A549 treated with AZD9567 at 1 μM for 4 hours (cell line): ENCODE results near the gene VPS72. TPM values are rescaled to one million over a fixed set of nuclear protein-coding genes. Genes with fewer than 3 reads are reported as not detected.

Experiments
- total RNA-seq: library from RNA; stranded (reverse); fragments of 200-300 nt; extraction: Qiagen RNA extraction; gene quantifications from 5 replicates; pipeline ENCODE4 v1.2.3, GENCODE V29; 2022; ENCODE audit not compliant: insufficient read depth

Gene VPS72, protein sequence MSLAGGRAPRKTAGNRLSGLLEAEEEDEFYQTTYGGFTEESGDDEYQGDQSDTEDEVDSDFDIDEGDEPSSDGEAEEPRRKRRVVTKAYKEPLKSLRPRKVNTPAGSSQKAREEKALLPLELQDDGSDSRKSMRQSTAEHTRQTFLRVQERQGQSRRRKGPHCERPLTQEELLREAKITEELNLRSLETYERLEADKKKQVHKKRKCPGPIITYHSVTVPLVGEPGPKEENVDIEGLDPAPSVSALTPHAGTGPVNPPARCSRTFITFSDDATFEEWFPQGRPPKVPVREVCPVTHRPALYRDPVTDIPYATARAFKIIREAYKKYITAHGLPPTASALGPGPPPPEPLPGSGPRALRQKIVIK
- total RNA-seq = 41.8 to 48.0 TPM (median 42.8 TPM) in 5 replicates

DNA sequence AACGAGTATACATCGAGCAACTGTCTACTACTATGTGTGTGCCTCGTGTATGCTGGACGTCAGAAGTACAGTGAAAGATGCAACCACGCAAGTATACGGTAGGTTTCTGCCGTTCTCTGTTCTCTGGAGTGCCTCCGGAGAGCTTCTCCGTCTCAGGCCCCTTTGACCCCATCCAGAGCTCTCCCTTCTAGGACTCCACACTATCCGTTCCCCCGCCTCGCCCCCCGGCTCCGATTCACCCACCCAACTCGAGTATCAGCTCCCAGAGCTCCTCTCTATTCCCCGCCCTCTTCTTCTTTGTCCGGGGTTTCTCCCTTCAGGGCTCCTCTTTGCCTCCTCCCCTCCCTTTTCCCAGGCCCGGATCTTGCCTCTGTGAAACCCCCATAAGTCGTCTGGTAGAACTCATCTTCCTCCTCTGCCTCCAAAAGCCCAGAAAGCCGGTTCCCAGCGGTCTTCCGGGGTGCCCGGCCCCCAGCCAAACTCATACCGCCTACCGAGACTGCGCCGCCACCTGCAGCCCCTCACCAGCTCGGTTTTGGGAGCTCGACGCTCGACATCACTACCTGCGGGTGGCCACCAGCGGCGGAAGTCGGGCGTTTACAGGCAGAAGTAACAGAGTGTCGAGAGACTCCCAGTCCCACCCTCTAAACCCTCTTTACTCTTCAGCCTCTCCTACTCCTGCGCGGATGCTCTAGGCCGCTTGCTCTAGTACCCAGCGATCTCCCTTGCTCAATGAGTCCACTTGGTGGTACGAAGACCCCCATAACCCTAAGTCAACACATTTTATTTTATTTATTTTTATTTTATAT, at the start of gene VPS72:
TSS of gene VPS72 (minus strand) at position 561 of the 809 bp plus-strand sequence. CDS start at position 485, 76 bp downstream.

DNA sequence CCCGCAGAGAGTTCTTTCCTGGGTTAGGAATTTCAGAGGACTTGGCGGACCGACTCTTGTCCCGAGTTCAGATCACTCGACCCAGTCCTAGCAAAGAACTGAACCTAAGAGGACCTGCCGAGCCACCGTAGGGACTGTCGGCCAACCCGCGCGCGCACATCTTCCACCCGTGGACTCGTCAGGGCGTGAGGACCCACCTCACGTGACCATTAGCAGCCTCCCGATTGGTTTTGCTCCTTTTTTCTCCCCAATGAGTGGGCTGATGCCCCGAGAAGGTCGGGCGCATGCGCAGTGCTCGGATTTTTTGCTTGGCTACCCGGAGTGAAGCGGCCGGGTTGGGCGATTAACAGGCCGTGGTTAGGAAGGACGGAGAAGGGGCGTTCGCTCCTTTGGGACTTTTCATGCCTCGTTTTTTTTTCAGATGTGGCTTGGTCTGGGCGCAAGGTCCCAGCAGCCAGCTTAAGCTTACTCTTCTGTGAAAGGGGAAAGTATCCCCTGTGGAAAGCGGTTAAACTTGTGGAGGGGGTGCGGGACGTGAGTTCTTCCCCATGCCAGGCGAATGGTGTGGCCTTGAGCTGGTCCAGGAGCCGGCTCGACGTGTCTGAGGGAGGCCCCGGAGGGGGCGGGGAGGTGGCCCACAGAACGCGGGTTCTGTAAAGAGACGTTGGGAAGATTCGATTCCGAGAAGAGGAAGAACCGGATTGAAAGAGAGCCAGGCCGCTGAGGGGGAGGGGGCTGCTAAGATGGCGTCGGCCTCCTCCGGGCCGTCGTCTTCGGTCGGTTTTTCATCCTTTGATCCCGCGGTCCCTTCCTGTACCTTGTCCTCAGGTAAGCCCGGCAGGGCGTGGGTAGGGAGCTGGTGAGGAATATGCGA, 8.5 kb upstream of the VPS72 start, which contains the start of gene PIP5K1A:
TSS of gene PIP5K1A (plus strand) at position 299 of the 874 bp plus-strand sequence. CDS start at position 744, 445 bp downstream.

DNA sequence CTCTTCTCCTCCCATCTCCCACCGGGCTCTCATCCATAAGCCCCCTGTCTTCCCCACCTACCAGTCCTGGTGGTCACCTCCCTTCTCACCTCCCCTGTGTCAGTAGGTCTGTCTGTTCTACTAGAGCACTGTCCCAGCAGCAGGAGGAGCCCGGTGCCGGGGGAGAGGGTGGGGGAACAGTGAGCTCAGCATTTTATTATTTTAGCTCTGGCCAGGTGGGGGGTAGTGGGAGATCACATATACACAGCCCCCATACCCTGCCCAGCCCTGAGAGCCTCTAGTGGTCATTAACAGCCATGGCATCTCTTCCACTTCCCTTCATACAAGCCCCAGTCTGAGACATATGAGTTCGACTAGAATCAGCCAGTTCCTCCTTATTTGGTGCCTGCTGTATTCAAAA, 14.1 kb downstream of the VPS72 start, which contains the start of gene TMOD4:
TSS of gene TMOD4 (minus strand) at position 119 of the 400 bp plus-strand sequence. CDS start 1,106 bp downstream, outside the sequence.

DNA sequence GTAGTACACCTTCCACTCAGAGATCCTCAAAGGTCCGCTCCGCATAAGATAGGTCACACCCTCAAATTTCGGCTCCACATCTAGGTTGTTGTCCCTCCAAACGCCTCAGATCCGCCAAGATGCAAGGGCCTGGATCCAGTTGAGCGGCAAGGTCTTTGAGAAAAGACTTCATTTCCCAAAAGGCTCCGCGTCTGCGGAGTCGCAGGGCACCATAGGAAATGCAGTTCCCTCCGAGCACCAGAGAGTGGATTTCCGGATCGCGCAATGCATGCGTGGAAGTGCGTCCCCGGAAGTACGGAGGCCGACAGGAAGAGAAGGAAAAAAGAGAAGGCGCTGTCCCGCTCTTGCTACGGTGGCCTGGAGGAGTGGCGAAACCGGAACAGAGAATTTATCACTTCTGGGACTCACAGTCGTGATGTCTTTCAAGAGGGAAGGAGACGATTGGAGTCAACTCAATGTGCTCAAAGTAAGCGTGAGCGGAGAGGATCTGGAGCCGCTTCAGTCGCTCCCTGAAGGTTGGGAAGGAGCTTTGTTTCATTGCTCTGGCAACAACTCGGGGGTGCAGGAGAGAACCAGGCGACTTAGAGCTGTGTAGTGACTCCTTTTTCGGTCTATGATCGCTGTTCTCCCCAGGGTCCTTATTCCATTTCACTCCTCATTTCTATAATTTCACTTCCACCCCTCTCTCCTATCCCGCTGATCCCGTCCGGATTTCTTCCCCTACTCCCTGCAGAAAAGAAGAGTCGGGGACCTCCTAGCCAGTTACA, 24.1 kb downstream of the VPS72 start, which contains the start of the genes LYSMD1 and SCNM1:
TSS of gene LYSMD1 (minus strand) at position 165 of the 767 bp plus-strand sequence. CDS start 644 bp downstream, outside the sequence.
TSS of gene SCNM1 (plus strand) at position 407 of the 767 bp plus-strand sequence. CDS start at position 416, 9 bp downstream.

DNA sequence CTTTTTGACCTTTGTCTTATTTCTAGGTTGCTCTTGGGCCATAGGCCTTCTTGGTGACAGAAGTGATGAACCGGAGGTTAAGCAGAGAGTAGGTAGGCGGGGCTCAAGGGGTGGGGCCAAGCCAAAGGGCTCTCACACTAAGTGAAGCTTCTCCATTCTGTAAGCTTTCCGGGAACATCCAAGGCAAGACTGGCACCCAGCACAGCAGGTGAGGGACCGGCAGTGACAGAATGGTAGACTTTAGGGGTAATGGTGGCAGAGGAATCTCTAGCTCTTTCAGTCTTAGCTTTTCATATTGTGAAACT, 33.5 kb downstream of the VPS72 start, which contains the start of gene TNFAIP8L2:
TSS of gene TNFAIP8L2 (plus strand) at position 135 of the 305 bp plus-strand sequence. CDS start 2,049 bp downstream, outside the sequence.

DNA sequence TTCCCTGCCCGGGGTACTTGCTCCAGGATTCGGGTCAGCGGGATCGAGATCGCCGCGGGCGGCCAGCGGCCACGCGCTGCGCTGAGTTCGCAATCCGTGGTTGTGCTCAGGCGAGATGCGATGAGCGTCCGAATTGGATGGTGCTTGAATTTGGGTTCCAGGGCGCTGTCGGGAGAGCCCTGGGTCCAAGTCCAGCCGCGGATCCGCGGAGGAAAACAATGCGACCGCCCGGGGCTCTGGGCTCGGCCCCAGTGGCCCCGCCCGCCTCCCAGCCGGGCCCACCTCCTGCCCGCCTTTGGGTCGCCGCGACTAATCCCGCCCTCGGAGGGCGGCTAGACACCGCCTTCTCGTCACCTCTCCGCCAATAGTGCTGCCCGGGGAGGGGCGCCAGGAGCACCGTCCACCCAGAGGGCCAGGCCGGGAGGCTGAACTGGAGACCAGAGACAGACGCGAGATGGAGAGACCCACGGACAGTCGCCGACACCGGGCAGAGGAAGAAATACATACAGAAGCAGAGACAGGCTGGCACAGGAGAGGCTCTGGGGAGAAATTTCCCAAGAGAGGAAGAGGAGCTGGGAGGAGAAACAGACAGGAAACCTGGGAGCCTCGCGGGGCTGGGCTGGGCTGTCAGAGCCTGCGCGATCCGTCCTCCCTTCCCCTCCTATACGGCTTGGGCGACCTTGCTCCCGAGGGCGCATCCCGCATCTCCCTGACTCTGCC, 43.4 kb downstream of the VPS72 start, which contains the start of gene SEMA6C:
TSS of gene SEMA6C (minus strand) at position 220 of the 720 bp plus-strand sequence. CDS start 4,010 bp downstream, outside the sequence.

Other genes starting within 250 kb of the VPS72 start
- gene CERS2, start 215.4 kb downstream of the VPS72 start, total RNA-seq = 226 to 237 TPM (median 232 TPM) in 5 replicates
- gene ANXA9, start 207.9 kb downstream of the VPS72 start, total RNA-seq = 0.77 to 1.2 TPM (median 0.81 TPM) in 4 of 5 replicates, not detected in the other
- gene MINDY1, start 183.3 kb downstream of the VPS72 start, total RNA-seq = 2.3 to 3.6 TPM (median 2.9 TPM) in 5 replicates
- 11.1 to 15.2 TPM (median 14.6 TPM) in 5 replicates for gene PRUNE1, start 181.7 kb downstream of the VPS72 start, total RNA-seq
- 0.03 to 0.28 TPM (median 0.12 TPM) in 4 of 5 replicates, not detected in the other for gene BNIPL, start 153.6 kb downstream of the VPS72 start, total RNA-seq
- 4.1 to 8.4 TPM (median 6.6 TPM) in 5 replicates for gene C1orf56, start 142.4 kb downstream of the VPS72 start, total RNA-seq
- 72.3 to 96.4 TPM (median 74.4 TPM) in 5 replicates for gene CDC42SE1, start 130.6 kb downstream of the VPS72 start, total RNA-seq
- gene MLLT11, start 129.8 kb downstream of the VPS72 start, total RNA-seq = 10.9 to 14.5 TPM (median 13.4 TPM) in 5 replicates
- gene GABPB2, start 119.4 kb downstream of the VPS72 start, total RNA-seq = 2.9 to 3.5 TPM (median 3.1 TPM) in 5 replicates
- gene SEMA6C, start 43.6 kb downstream of the VPS72 start, total RNA-seq = 1.7 to 2.2 TPM (median 1.9 TPM) in 4 of 5 replicates, not detected in the other
- not detected in 5 replicates for gene TNFAIP8L2, start 33.5 kb downstream of the VPS72 start, total RNA-seq
- 5.0 to 8.2 TPM (median 5.4 TPM) in 5 replicates for gene LYSMD1, start 24.3 kb downstream of the VPS72 start, total RNA-seq
- 47.1 to 48.4 TPM (median 47.7 TPM) in 5 replicates for gene SCNM1, start 24.1 kb downstream of the VPS72 start, total RNA-seq
- gene TMOD4, start 14.2 kb downstream of the VPS72 start, total RNA-seq = 0.21 to 0.34 TPM (median 0.23 TPM) in 4 of 5 replicates, not detected in the other
- gene PIP5K1A, start 8.4 kb upstream of the VPS72 start, total RNA-seq = 45.2 to 70.0 TPM (median 47.0 TPM) in 5 replicates
- 184 to 202 TPM (median 199 TPM) in 5 replicates for gene PSMD4, start 64.5 kb upstream of the VPS72 start, total RNA-seq
- gene ZNF687, start 92.1 kb upstream of the VPS72 start, total RNA-seq = 13.5 to 17.1 TPM (median 14.8 TPM) in 5 replicates
- gene PI4KB, start 137.2 kb upstream of the VPS72 start, total RNA-seq = 20.5 to 25.9 TPM (median 24.3 TPM) in 5 replicates
- 18.9 to 22.7 TPM (median 20.7 TPM) in 5 replicates for gene RFX5, start 157.1 kb upstream of the VPS72 start, total RNA-seq
- gene SELENBP1, start 182.5 kb upstream of the VPS72 start, total RNA-seq = 6.0 to 7.1 TPM (median 6.9 TPM) in 5 replicates
- 354 to 439 TPM (median 422 TPM) in 5 replicates for gene PSMB4, start 209.4 kb upstream of the VPS72 start, total RNA-seq